ENCODE measurements around the gene TRIM41.
A peak's percentile ranks its signal among the peaks of the same experiment; 100 is the strongest.
"Not testable (repeated sequence)": the region's sequence is repeated elsewhere in the genome, so short reads cannot be mapped to it uniquely, and the experiment has no call there.

The TRIM41 gene

GRCh38 chr5:181211208-181211607 lies 11.9 kb upstream of the TRIM41 start:
- no peak for DNase-seq (ENCODE audit: low spot score)

DNA sequence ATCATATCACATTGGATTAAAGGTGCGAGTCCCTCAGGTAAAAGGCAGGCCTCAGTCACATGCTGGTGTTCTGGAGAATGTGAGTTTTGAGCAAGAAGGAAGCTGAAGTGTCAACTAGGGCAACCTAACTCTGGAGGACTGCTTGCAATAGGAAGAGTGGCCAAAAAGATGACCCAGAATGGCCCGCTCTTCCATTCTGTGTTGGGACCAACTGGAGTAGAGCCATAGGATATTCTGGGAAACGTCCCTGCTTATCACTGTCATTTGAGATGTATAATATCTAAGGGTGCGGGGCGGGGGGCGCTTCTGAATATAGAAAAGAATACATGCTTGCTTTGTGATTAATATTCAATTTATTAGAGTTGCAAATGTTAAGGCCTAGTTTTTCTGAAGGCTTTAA lies 11.0 kb upstream of the TRIM41 start:
- DNase-seq (ENCODE audit: low spot score), result no peak

DNA sequence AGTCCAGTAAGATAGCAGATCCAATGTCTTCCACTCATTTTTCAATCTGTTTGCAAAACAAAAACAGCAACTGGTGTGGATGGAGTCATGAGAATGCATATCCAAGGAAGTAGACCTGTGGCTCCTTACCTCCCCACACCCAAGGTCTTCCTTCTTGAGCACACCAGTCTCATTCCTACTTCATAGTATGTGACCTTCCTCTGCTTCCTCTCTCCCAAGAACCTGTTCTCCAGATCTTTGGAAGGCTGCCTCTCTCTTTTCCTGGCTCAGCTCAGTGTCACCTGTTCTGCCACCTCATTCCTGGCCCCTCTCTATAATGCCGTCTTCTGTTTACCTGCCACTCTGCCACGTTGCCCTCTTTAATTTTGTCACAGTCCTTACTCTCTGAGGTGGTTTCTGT lies 10.1 kb upstream of the TRIM41 start:
- DNase-seq (ENCODE audit: low spot score), result no peak

- not testable (repeated sequence) for DNase-seq (ENCODE audit: low spot score)
Observed at GRCh38 chr5:181214249-181214648, 8.8 kb upstream of the TRIM41 start.

DNA sequence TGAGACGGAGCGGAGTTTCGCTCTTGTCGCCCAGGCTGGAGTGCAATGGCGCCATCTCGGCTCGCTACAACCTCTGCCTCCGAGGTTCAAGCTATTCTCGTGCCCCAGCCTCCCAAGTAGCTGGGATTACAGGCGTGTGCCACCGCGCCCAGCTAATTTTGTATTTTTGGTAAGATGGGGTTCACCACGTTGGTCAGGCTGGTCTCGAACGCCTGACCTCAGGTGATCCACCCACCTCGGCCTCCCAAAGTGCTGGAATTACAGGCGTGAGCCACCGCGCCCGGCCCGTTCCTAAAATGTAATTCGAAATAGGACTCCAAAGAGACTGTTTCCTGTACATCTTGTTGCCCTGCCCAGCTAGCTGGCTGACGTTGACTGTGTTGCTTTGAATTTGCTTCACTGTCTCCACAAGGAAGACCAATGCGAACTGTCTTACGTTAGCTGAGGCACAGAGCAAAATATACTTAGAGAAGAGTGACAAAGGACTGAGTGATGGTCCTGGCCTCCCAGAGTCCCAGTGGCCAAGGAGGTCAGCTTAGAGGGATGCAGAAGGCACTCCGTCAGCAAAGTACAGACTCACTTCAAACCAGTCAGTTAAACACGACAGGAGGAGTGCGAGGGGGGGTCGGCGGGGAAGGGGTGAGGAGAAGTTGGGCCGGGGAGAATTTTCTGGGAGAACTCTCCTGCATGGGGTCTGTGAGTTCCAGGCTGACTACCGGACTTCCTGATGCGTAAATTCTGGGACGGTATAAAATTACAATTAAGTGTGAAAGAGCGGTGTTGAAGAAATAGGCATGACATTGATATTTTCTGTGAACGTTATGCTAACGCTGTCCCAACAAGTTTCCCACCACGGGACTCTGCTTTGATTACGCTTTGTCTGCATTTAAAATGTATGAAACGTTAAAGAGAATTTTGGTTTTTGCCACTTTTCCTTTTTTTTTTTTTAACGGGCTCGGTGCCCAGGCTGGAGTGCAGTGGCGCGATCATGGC lies 6.8 kb upstream of the TRIM41 start:
- no peak for DNase-seq (ENCODE audit: low spot score)

DNA sequence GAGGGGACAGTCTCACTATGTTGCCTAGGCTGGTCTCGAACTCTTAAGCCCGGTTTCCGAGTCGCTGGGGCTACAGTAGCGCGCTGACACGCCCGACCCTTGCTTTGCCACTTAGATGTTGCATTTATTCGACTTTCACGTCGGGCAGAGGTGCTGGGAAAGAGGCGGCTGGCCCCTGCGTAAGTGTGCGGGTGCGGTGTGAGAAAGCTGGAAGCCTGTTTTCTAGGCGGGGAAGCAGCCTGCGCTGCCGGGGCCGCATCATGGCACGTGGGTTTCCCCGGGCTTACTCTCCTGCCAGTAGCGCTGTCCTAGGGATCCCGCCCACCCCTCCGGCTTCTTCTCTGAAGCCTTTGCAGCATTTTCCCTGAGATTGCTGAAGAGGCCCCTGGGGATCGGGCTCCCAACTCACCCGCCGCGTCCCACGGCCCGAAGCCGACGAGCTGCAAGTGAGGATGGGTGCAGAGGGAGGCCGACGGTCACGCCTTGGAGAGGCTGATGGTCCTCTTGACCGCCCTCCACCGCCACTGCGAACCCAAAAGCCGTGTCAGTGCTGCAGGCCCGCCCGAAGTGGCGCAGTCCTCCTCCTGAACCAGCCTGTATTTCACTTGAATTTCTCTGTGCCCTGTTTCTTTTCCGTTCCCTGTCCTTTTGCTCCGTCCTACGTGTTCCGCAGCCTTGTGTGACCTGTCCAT lies 5.8 kb upstream of the TRIM41 start:
- DNase-seq (ENCODE audit: low spot score), result no peak

- no peak for DNase-seq (ENCODE audit: low spot score)
Observed at GRCh38 chr5:181217803-181218062, 5.3 kb upstream of the TRIM41 start.

GRCh38 chr5:181218795-181219124 lies 4.3 kb upstream of the TRIM41 start:
- no peak for DNase-seq (ENCODE audit: low spot score)

GRCh38 chr5:181219262-181220177 lies 3.6 kb upstream of the TRIM41 start:
- no peak for DNase-seq (ENCODE audit: low spot score)

DNA sequence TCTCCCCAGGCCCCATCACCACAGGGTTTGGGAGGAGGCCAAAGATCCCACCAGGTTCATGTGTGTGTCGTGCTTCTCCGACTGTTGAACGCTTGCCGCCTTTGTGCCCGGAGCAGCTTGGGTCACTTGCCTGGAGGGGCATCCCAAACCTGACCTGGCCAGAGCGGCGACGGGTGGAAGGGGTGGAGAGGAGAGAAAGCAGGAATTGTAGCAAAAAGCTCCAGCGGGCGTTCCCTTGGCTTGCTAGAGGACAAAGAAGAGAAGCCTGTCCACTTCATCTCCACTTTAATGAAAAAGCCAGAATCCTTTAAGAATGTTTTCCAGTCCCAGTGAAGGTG lies 2.9 kb upstream of the TRIM41 start:
- no peak for DNase-seq (ENCODE audit: low spot score)

- DNase-seq (ENCODE audit: low spot score), result no peak
Observed at GRCh38 chr5:181221105-181221791, 1.8 kb upstream of the TRIM41 start.

- DNase-seq (ENCODE audit: low spot score), result peak; percentile 67
Observed at GRCh38 chr5:181221792-181222629, 1.1 kb upstream of the TRIM41 start.

GRCh38 chr5:181222630-181223057 lies 437 bp upstream of the TRIM41 start:
- no peak for DNase-seq (ENCODE audit: low spot score)

DNA sequence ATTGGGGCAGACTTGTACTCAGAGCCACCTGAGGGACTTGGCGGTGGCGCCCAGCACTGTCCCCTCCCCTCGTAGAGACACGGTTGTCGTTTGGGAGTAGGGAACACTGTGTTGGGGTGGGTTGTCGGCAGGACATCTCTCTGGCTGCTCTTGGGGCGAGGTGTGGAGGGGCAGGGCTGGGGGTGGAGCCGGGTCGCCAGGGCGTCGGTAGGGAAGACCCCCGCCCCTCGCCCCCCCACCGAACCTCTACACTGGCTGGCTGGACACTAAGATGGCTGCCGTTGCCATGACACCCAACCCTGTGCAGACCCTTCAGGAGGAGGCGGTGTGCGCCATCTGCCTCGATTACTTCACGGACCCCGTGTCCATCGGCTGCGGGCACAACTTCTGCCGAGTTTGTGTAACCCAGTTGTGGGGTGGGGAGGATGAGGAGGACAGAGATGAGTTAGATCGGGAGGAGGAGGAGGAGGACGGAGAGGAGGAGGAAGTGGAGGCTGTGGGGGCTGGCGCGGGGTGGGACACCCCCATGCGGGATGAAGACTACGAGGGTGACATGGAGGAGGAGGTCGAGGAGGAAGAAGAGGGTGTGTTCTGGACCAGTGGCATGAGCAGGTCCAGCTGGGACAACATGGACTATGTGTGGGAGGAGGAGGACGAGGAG lies 778 bp downstream of the TRIM41 start:
- no peak for DNase-seq (ENCODE audit: low spot score)

GRCh38 chr5:181224390-181225229 lies 1.5 kb downstream of the TRIM41 start:
- DNase-seq (ENCODE audit: low spot score), result no peak

DNA sequence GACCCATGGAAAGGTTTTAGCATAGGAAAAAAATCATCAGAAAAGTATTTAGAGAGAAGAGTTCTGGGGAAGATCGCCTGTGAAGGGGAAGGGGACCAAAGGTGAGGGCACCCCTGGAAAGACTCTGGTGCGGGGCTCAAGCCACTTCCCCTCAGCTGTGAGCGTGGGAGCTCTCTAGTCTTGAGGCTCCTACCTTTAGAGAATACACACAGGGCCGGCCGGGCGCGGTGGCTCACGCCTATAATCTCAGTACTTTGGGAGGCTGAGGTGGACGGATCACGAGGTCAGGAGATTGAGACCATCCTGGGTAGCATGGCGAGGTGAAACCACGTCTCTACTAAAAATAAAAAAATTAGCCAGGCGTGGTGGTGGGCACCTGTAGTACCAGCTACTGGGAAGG lies 6.9 kb downstream of the TRIM41 start:
- DNase-seq (ENCODE audit: low spot score), result no peak

GRCh38 chr5:181230551-181230950 lies 7.5 kb downstream of the TRIM41 start:
- DNase-seq (ENCODE audit: low spot score), result no peak

DNA sequence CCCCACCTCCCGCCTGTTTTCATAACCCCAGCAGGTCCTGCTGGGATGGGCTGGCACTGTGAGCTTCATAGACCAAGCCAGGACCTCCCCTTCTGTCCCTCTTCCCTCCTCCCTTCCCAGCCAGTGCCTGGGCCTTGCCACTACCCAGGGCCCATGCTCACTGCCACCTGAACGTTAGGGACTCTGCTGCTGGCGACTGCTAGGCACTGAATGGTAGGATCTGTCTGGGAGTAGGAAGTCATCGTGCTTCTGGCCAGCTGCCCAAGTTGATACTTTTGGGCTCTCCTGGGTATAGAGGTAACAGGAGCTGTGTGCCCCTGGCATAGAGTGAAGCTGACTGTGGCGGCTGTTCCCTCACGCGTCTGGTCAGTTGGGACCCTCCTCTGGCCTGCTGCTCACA lies 8.4 kb downstream of the TRIM41 start:
- no peak for DNase-seq (ENCODE audit: low spot score)

DNA sequence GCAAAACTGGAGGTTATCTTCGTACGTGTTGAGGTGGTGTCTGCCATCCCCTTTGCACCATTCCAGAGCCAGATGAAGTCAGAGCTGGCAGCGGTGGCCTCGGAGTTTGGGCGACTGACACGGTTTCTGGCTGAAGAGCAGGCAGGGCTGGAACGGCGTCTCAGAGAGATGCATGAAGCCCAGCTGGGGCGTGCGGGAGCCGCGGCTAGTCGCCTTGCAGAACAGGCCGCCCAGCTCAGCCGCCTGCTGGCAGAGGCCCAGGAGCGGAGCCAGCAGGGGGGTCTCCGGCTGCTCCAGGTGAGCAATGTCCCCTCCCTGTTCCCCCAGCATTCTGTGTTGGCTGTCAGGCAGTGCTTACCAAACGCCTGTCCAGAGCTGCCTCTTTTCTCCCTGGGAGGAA lies 9.5 kb downstream of the TRIM41 start:
- DNase-seq (ENCODE audit: low spot score), result no peak

Data from GM03348 (cell line).